HG03060 (cell line): ENCODE measurements around the gene ARRB2.

Source experiments
- ATAC-seq: cut with Tn5 transposase; IDR thresholded peaks from one replicate; pipeline ENCODE4 v1.9.1; 2021; ENCODE audit warnings: low read depth, moderate number of reproducible peaks; ENCODE audit not compliant: unreplicated experiment

Gene ARRB2

GRCh38 chr17:4722678-4723240 lies 12.3 kb downstream of the ARRB2 start:
- no peak for ATAC-seq

- ATAC-seq = no peak
Observed at GRCh38 chr17:4724650-4725049, 14.2 kb downstream of the ARRB2 start.

GRCh38 chr17:4725646-4726310 lies 15.3 kb downstream of the ARRB2 start:
- ATAC-seq = no peak

- ATAC-seq = no peak
Observed at GRCh38 chr17:4728124-4728523, 17.7 kb downstream of the ARRB2 start.

- ATAC-seq = no peak
Observed at GRCh38 chr17:4733073-4733531, 22.7 kb downstream of the ARRB2 start.

GRCh38 chr17:4734857-4735475 lies 24.5 kb downstream of the ARRB2 start:
- ATAC-seq = no peak

- ATAC-seq = no peak
Observed at GRCh38 chr17:4735876-4736651, 25.6 kb downstream of the ARRB2 start.

- no peak for ATAC-seq
Observed at GRCh38 chr17:4738136-4739121, 28.0 kb downstream of the ARRB2 start.

GRCh38 chr17:4739122-4740024 lies 28.9 kb downstream of the ARRB2 start, which contains the start of the genes CXCL16 and ZMYND15:
TSS of gene CXCL16 (minus strand) at chr17:4739928. CDS start at chr17:4739339, 589 bp downstream.
TSS of gene ZMYND15 (plus strand) at chr17:4739833. CDS start at chr17:4740549, 716 bp downstream.
- ATAC-seq = no peak

GRCh38 chr17:4740025-4740351 lies 29.6 kb downstream of the ARRB2 start:
- no peak for ATAC-seq

- ATAC-seq = no peak
Observed at GRCh38 chr17:4740584-4740983, 30.2 kb downstream of the ARRB2 start.

GRCh38 chr17:4741544-4741943 lies 31.1 kb downstream of the ARRB2 start:
- no peak for ATAC-seq

GRCh38 chr17:4742133-4742532 lies 31.7 kb downstream of the ARRB2 start:
- no peak for ATAC-seq

GRCh38 chr17:4742629-4743028 lies 32.2 kb downstream of the ARRB2 start:
- no peak for ATAC-seq

- no peak for ATAC-seq
Observed at GRCh38 chr17:4743216-4743615, 32.8 kb downstream of the ARRB2 start.

GRCh38 chr17:4743898-4744297 lies 33.5 kb downstream of the ARRB2 start:
- no peak for ATAC-seq

- ATAC-seq = no peak
Observed at GRCh38 chr17:4744999-4745969, 34.9 kb downstream of the ARRB2 start.

- ATAC-seq = no peak
Observed at GRCh38 chr17:4747847-4748246, 37.4 kb downstream of the ARRB2 start.
